Activated CD8-positive, alpha-beta T cell treated with anti-CD3 and anti-CD28 coated beads, Interleukin-2, amount 10 ng/mL, durations not matched to agents 7 days and 5 days (primary cell): ENCODE results near the gene DPP10. TPM values are rescaled to one million over a fixed set of nuclear protein-coding genes. Genes with fewer than 3 reads are reported as not detected.
"Not testable (repeated sequence)": the region's sequence is repeated elsewhere in the genome, so short reads cannot be mapped to it uniquely, and the experiment has no call there.

ENCODE experiments used
- ATAC-seq: fragments of 150-1000 bp; cut with Tn5 transposase; one replicate; pipeline ENCODE4 v1.10.0; 2021; ENCODE audit warnings: moderate library complexity
- CTCF ChIA-PET: fragments of 350-600 bp; sonication (Branson Sonifier 250); formaldehyde crosslinking; loops from one replicate; lab custom pipeline; 2021; ENCODE audit warnings: antibody characterized with exemption; lab: Charles Lee
- POLR2A ChIA-PET: fragments of 350-600 bp; sonication (Branson Sonifier 250); formaldehyde crosslinking; loops from one replicate; lab custom pipeline; 2021; ENCODE audit warnings: antibody characterized with exemption; lab: Charles Lee
- DNase-seq: peaks from one replicate; pipeline ENCODE4 v3.0.0-alpha.2; 2020
- H3K27ac Mint-ChIP-seq: one replicate; pipeline ENCODE4 v1.8.0; 2021; ENCODE audit warnings: mild to moderate bottlenecking, mixed read lengths
- H3K27me3 Mint-ChIP-seq: one replicate; pipeline ENCODE4 v1.8.0; 2021; ENCODE audit warnings: low read depth, mixed read lengths
- H3K36me3 Mint-ChIP-seq: one replicate; pipeline ENCODE4 v1.8.0; 2021; ENCODE audit warnings: low read depth, mixed read lengths
- H3K4me1 Mint-ChIP-seq: one replicate; pipeline ENCODE4 v1.8.0; 2021; ENCODE audit warnings: low read depth, mixed read lengths
- H3K4me3 Mint-ChIP-seq: one replicate; pipeline ENCODE4 v1.8.0; 2021; ENCODE audit warnings: mild to moderate bottlenecking, mixed read lengths
- H3K9me3 Mint-ChIP-seq: one replicate; pipeline ENCODE4 v1.8.0; 2022; ENCODE audit warnings: mixed read lengths; ENCODE audit not compliant: insufficient read depth
- total RNA-seq, 2 experiments: library from RNA; stranded (reverse); gene quantifications; one replicate each; pipeline ENCODE4 v1.2.3, GENCODE V29; 2021

DPP10 gene
- total RNA-seq, result not detected

GRCh38 chr2:114442510-114442909, at the start of gene DPP10:
Gene DPP10 (plus strand): TSS chr2:114442641.
- Mint-ChIP-seq H3K36me3 (no peaks in the 10 kb centered on the region), H3K27me3 (no peaks in the 10 kb centered on the region), H3K4me3 (no peak within 1 kb of the TSS), H3K4me1 (no peaks in the 10 kb centered on the region), H3K9me3 (no peaks in the 10 kb centered on the region), H3K27ac (no peak within 1 kb of the TSS)
- DNase-seq (peak; percentile 22), ATAC-seq (no peak)
- CTCF ChIA-PET, result no interaction called here
- POLR2A ChIA-PET, result no interaction called here

- CTCF ChIA-PET, result no interaction called here
- Mint-ChIP-seq H3K4me3 (no peak overlapping the region), H3K27ac (no peak overlapping the region), H3K27me3 (no peaks in the 10 kb centered on the region), H3K4me1 (peaks cover 2% of the 10 kb centered on the region), H3K36me3 (no peaks in the 10 kb centered on the region), H3K9me3 (no peaks in the 10 kb centered on the region)
- DNase-seq, result no peak
- no peak for ATAC-seq
- POLR2A ChIA-PET, result no interaction called here
These were observed 41.6 kb upstream of the DPP10 start for GRCh38 chr2:114400890-114401289.

- Mint-ChIP-seq H3K4me3 (no peak overlapping the region), H3K4me1 (peaks cover 2% of the 10 kb centered on the region), H3K27me3 (no peaks in the 10 kb centered on the region), H3K36me3 (no peaks in the 10 kb centered on the region), H3K27ac (no peak overlapping the region), H3K9me3 (no peaks in the 10 kb centered on the region)
- ChIA-PET CTCF (no interaction called here), POLR2A (no interaction called here)
- DNase-seq, result no peak
- ATAC-seq, result no peak
These were observed 37.0 kb upstream of the DPP10 start for GRCh38 chr2:114405247-114406116.

- ChIA-PET CTCF (no interaction called here), POLR2A (no interaction called here)
- Mint-ChIP-seq H3K9me3 (no peaks in the 10 kb centered on the region), H3K4me1 (no peaks in the 10 kb centered on the region), H3K27me3 (no peaks in the 10 kb centered on the region), H3K4me3 (no peak overlapping the region), H3K27ac (no peak overlapping the region), H3K36me3 (no peaks in the 10 kb centered on the region)
- DNase-seq (no peak), ATAC-seq (no peak)
These were observed 36.1 kb upstream of the DPP10 start for GRCh38 chr2:114406347-114406746.

GRCh38 chr2:114407353-114407752, 35.1 kb upstream of the DPP10 start:
- DNase-seq, CTCF ChIA-PET: not testable (repeated sequence)

GRCh38 chr2:114421781-114422180, 20.7 kb upstream of the DPP10 start:
- ATAC-seq (no peak), DNase-seq (no peak)
- H3K4me3 Mint-ChIP-seq, result no peak overlapping the region
- no peak overlapping the region for H3K27ac Mint-ChIP-seq
- no peaks in the 10 kb centered on the region for H3K4me1 Mint-ChIP-seq
- POLR2A ChIA-PET, result no interaction called here
- H3K36me3 Mint-ChIP-seq, result no peaks in the 10 kb centered on the region
- H3K27me3 Mint-ChIP-seq, result no peaks in the 10 kb centered on the region
- CTCF ChIA-PET, result no interaction called here
- no peaks in the 10 kb centered on the region for H3K9me3 Mint-ChIP-seq

More at GRCh38 chr2:114407353-114407752, 35.1 kb upstream of the DPP10 start:
- POLR2A ChIA-PET, H3K27me3 Mint-ChIP-seq, H3K27ac Mint-ChIP-seq, H3K4me1 Mint-ChIP-seq, ATAC-seq, H3K4me3 Mint-ChIP-seq, H3K9me3 Mint-ChIP-seq, H3K36me3 Mint-ChIP-seq: not testable (repeated sequence)

GRCh38 chr2:114424699-114425098, 17.7 kb upstream of the DPP10 start:
- Mint-ChIP-seq H3K9me3 (no peaks in the 10 kb centered on the region), H3K27ac (no peak overlapping the region), H3K36me3 (no peaks in the 10 kb centered on the region), H3K4me3 (no peak overlapping the region), H3K27me3 (no peaks in the 10 kb centered on the region), H3K4me1 (no peaks in the 10 kb centered on the region)
- CTCF ChIA-PET, result no interaction called here
- DNase-seq (no peak), ATAC-seq (no peak)
- POLR2A ChIA-PET, result no interaction called here

- no peaks in the 10 kb centered on the region for H3K27me3 Mint-ChIP-seq
- no peak for ATAC-seq
- no peaks in the 10 kb centered on the region for H3K4me1 Mint-ChIP-seq
- ChIA-PET POLR2A (no interaction called here), CTCF (no interaction called here)
- H3K9me3 Mint-ChIP-seq, result no peaks in the 10 kb centered on the region
- H3K36me3 Mint-ChIP-seq, result no peaks in the 10 kb centered on the region
- no peak overlapping the region for H3K4me3 Mint-ChIP-seq
- H3K27ac Mint-ChIP-seq, result no peak overlapping the region
- no peak for DNase-seq
These were observed 15.7 kb upstream of the DPP10 start for GRCh38 chr2:114426756-114427155.

GRCh38 chr2:114436329-114436728, 6.1 kb upstream of the DPP10 start:
- ChIA-PET CTCF (no interaction called here), POLR2A (no interaction called here)
- ATAC-seq (no peak), DNase-seq (no peak)
- Mint-ChIP-seq H3K4me1 (no peaks in the 10 kb centered on the region), H3K9me3 (no peaks in the 10 kb centered on the region), H3K36me3 (no peaks in the 10 kb centered on the region), H3K27ac (no peak overlapping the region), H3K4me3 (no peak overlapping the region), H3K27me3 (no peaks in the 10 kb centered on the region)

- ATAC-seq, result no peak
- POLR2A ChIA-PET, result no interaction called here
These were observed 4.1 kb downstream of the DPP10 start for GRCh38 chr2:114446571-114446970.

GRCh38 chr2:114450639-114451038, 8.2 kb downstream of the DPP10 start:
- Mint-ChIP-seq H3K4me1 (no peaks in the 10 kb centered on the region), H3K36me3 (no peaks in the 10 kb centered on the region), H3K27me3 (no peaks in the 10 kb centered on the region), H3K9me3 (no peaks in the 10 kb centered on the region), H3K27ac (no peak overlapping the region), H3K4me3 (no peak overlapping the region)
- POLR2A ChIA-PET, result no interaction called here
- CTCF ChIA-PET, result interaction anchor here (0.6 kb wide), 1 partner anchor 53 kb away, joined by 3 read pairs; no protein-coding TSS in a partner anchor
- DNase-seq (no peak), ATAC-seq (no peak)

More at GRCh38 chr2:114446571-114446970, 4.1 kb downstream of the DPP10 start:
- Mint-ChIP-seq H3K27ac (no peak overlapping the region), H3K36me3 (no peaks in the 10 kb centered on the region), H3K9me3 (no peaks in the 10 kb centered on the region), H3K4me3 (no peak overlapping the region), H3K27me3 (no peaks in the 10 kb centered on the region), H3K4me1 (no peaks in the 10 kb centered on the region)
- CTCF ChIA-PET, result no interaction called here
- no peak for DNase-seq

GRCh38 chr2:114456566-114456965, 14.1 kb downstream of the DPP10 start:
- Mint-ChIP-seq H3K9me3 (no peaks in the 10 kb centered on the region), H3K27ac (no peak overlapping the region), H3K27me3 (no peaks in the 10 kb centered on the region), H3K36me3 (no peaks in the 10 kb centered on the region), H3K4me3 (no peak overlapping the region), H3K4me1 (no peaks in the 10 kb centered on the region)
- DNase-seq (no peak), ATAC-seq (no peak)
- ChIA-PET POLR2A (no interaction called here), CTCF (no interaction called here)
